PC-3 (cell line): ENCODE data around the gene GAPDH.

Source experiments
- EZH2phosphoT487 ChIP-seq: fragments of 300-600 bp; sonication (generic); IDR thresholded peaks from 2 replicates; pipeline ENCODE4 v1.6.1; 2018; ENCODE audit warnings: mild to moderate bottlenecking, antibody characterized with exemption, low read length, borderline replicate concordance
- TF ChIP-seq, protein P1 (sequence below): fragments of 300-600 bp; sonication (generic); conservative IDR thresholded peaks from 2 replicates; pipeline ENCODE4 v1.5.1; 2017; ENCODE audit warnings: antibody characterized with exemption, low read depth, mild to moderate bottlenecking, low read length

GRCh38 chr12:6508087-6508486, 26.2 kb upstream of the GAPDH start:
- TF ChIP-seq, protein P1, sequence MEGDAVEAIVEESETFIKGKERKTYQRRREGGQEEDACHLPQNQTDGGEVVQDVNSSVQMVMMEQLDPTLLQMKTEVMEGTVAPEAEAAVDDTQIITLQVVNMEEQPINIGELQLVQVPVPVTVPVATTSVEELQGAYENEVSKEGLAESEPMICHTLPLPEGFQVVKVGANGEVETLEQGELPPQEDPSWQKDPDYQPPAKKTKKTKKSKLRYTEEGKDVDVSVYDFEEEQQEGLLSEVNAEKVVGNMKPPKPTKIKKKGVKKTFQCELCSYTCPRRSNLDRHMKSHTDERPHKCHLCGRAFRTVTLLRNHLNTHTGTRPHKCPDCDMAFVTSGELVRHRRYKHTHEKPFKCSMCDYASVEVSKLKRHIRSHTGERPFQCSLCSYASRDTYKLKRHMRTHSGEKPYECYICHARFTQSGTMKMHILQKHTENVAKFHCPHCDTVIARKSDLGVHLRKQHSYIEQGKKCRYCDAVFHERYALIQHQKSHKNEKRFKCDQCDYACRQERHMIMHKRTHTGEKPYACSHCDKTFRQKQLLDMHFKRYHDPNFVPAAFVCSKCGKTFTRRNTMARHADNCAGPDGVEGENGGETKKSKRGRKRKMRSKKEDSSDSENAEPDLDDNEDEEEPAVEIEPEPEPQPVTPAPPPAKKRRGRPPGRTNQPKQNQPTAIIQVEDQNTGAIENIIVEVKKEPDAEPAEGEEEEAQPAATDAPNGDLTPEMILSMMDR, result no peak
- no peak for TF ChIP-seq EZH2phosphoT487
